ENCODE data around the gene PFKFB1. TPM values are rescaled to one million over a fixed set of nuclear protein-coding genes. Genes with fewer than 3 reads are reported as not detected.

Gene PFKFB1
- total RNA-seq, 1 donor from 2014 or later = not detected

GRCh38 chrX:54921427-54922021 lies 72.5 kb downstream of the PFKFB1 start:
- Histone ChIP-seq H3K27ac (peak overlapping the region; percentile 48), H3K9me3 (no peaks in the 10 kb centered on the region), H3K27me3 (no peaks in the 10 kb centered on the region), H3K36me3 (no peaks in the 10 kb centered on the region), H3K4me3 (peak overlapping the region; percentile 43 to 51), H3K4me1 (no peaks in the 10 kb centered on the region)
- peak in 1 of 2 donors; percentile 85 for DNase-seq (ENCODE audit: extremely low spot score in 2 of 2)
- no peak for TF ChIP-seq POLR2AphosphoS5 (IDR thresholded peaks at IDR 0.05; ENCODE audit: insufficient read depth in 1 of 2, low read depth in 1 of 2)
- intact Hi-C loops (cut with DNase I) = no loop called here

GRCh38 chrX:54920610-54921426 lies 73.2 kb downstream of the PFKFB1 start, which contains the start of gene TRO:
Gene TRO (plus strand): TSS chrX:54920824. CDS start chrX:54922247, 1,423 bp downstream.
- no peaks in the 10 kb centered on the region for H3K4me1 ChIP-seq
- H3K27ac ChIP-seq = peak within 1 kb of the TSS; percentile 48
- no peak for TF ChIP-seq CTCF (IDR thresholded peaks at IDR 0.05)
- TF ChIP-seq POLR2AphosphoS5 (IDR thresholded peaks at IDR 0.05; ENCODE audit: insufficient read depth in 1 of 2, low read depth in 1 of 2) = no peak
- TF ChIP-seq POLR2A (IDR thresholded peaks at IDR 0.05) = no peak
- no peaks in the 10 kb centered on the region for H3K9me3 ChIP-seq
- DNase-seq (ENCODE audit: extremely low spot score in 2 of 2) = peak; percentile 62 to 91
- peak within 1 kb of the TSS; percentile 43 to 51 for H3K4me3 ChIP-seq
- H3K27me3 ChIP-seq = no peaks in the 10 kb centered on the region
- no peaks in the 10 kb centered on the region for H3K36me3 ChIP-seq
- intact Hi-C loops (cut with DNase I) = no loop called here

GRCh38 chrX:54909941-54910340 lies 84.0 kb downstream of the PFKFB1 start:
- no peaks in the 10 kb centered on the region for H3K4me1 ChIP-seq
- TF ChIP-seq POLR2AphosphoS5 (IDR thresholded peaks at IDR 0.05; ENCODE audit: insufficient read depth in 1 of 2, low read depth in 1 of 2) (no peak), CTCF (IDR thresholded peaks at IDR 0.05) (no peak), POLR2A (IDR thresholded peaks at IDR 0.05) (no peak)
- no peak overlapping the region for H3K27ac ChIP-seq
- intact Hi-C loops (cut with DNase I) = loop anchor here (5.0 kb wide), 1 partner anchor 528 kb away; no protein-coding TSS in a partner anchor
- no peaks in the 10 kb centered on the region for H3K27me3 ChIP-seq
- no peak overlapping the region for H3K4me3 ChIP-seq
- DNase-seq (ENCODE audit: extremely low spot score in 2 of 2) = no peak
- H3K9me3 ChIP-seq = no peaks in the 10 kb centered on the region
- H3K36me3 ChIP-seq = no peaks in the 10 kb centered on the region

- Histone ChIP-seq H3K27ac (no peak overlapping the region), H3K4me1 (no peaks in the 10 kb centered on the region), H3K36me3 (no peaks in the 10 kb centered on the region), H3K4me3 (no peak overlapping the region), H3K27me3 (no peaks in the 10 kb centered on the region), H3K9me3 (no peaks in the 10 kb centered on the region)
- intact Hi-C loops (cut with DNase I) = no loop called here
- DNase-seq (ENCODE audit: extremely low spot score in 2 of 2) = no peak
- TF ChIP-seq POLR2AphosphoS5 (IDR thresholded peaks at IDR 0.05; ENCODE audit: insufficient read depth in 1 of 2, low read depth in 1 of 2) (no peak), POLR2A (IDR thresholded peaks at IDR 0.05) (no peak), CTCF (IDR thresholded peaks at IDR 0.05) (no peak)
These were observed 99.8 kb downstream of the PFKFB1 start for GRCh38 chrX:54894159-54894558.

GRCh38 chrX:54891573-54891972 lies 102.4 kb downstream of the PFKFB1 start:
- TF ChIP-seq POLR2A (IDR thresholded peaks at IDR 0.05) = no peak

GRCh38 chrX:54885740-54886139 lies 108.2 kb downstream of the PFKFB1 start:
- Histone ChIP-seq H3K9me3 (no peaks in the 10 kb centered on the region), H3K27ac (no peak overlapping the region), H3K4me3 (no peak overlapping the region), H3K36me3 (no peaks in the 10 kb centered on the region), H3K27me3 (no peaks in the 10 kb centered on the region), H3K4me1 (no peaks in the 10 kb centered on the region)
- no peak for DNase-seq (ENCODE audit: extremely low spot score in 2 of 2)
- TF ChIP-seq POLR2A (IDR thresholded peaks at IDR 0.05) = no peak
- TF ChIP-seq POLR2AphosphoS5 (IDR thresholded peaks at IDR 0.05; ENCODE audit: insufficient read depth in 1 of 2, low read depth in 1 of 2) = no peak
- no peak for TF ChIP-seq CTCF (IDR thresholded peaks at IDR 0.05)
- intact Hi-C loops (cut with DNase I) = no loop called here

More at GRCh38 chrX:54891573-54891972, 102.4 kb downstream of the PFKFB1 start:
- Histone ChIP-seq H3K4me1 (no peaks in the 10 kb centered on the region), H3K9me3 (no peaks in the 10 kb centered on the region), H3K27ac (no peak overlapping the region), H3K27me3 (no peaks in the 10 kb centered on the region), H3K4me3 (no peak overlapping the region), H3K36me3 (no peaks in the 10 kb centered on the region)
- DNase-seq (ENCODE audit: extremely low spot score in 2 of 2) = no peak
- intact Hi-C loops (cut with DNase I) = no loop called here
